MM.1S (cell line): ENCODE results near the gene FER.
"Not testable (repeated sequence)": the region's sequence is repeated elsewhere in the genome, so short reads cannot be mapped to it uniquely, and the experiment has no call there.

ENCODE experiments used
- EZH2 ChIP-seq: fragments of 300-600 bp; sonication (generic); optimal IDR thresholded peaks from 2 replicates; pipeline ENCODE3; 2017; ENCODE audit warnings: low read depth, mild to moderate bottlenecking, antibody characterized with exemption, low read length, mixed read lengths
- EZH2phosphoT487 ChIP-seq: fragments of 300-600 bp; sonication (generic); IDR thresholded peaks from 2 replicates; pipeline ENCODE4 v1.6.1; 2018; ENCODE audit warnings: antibody characterized with exemption, low read length
- TF ChIP-seq, protein P1 (sequence below): fragments of 300-600 bp; sonication (generic); IDR thresholded peaks from 2 replicates; pipeline ENCODE4 v1.5.1; 2016; ENCODE audit warnings: antibody characterized with exemption, low read length, mixed read lengths

DNA sequence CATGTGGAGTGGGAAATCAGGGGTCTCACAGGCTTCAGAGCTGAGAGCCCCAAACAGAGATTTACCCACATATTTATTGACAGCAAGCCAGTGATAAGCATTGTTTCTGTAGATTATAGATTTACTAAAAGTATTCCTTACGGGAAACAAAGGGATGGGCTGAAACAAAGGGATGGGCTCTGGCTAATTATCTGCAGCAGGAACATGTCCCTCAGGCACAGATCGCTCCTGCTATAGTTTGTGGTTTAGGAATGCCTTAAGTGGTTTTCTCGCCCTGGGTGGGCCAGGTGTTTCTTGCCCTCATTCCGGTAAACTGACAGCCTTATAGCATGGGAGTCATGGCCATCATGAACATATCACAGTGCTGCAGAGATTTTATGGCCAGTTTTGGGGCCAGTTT, 36.9 kb downstream of the FER start:
- TF ChIP-seq, protein P1, sequence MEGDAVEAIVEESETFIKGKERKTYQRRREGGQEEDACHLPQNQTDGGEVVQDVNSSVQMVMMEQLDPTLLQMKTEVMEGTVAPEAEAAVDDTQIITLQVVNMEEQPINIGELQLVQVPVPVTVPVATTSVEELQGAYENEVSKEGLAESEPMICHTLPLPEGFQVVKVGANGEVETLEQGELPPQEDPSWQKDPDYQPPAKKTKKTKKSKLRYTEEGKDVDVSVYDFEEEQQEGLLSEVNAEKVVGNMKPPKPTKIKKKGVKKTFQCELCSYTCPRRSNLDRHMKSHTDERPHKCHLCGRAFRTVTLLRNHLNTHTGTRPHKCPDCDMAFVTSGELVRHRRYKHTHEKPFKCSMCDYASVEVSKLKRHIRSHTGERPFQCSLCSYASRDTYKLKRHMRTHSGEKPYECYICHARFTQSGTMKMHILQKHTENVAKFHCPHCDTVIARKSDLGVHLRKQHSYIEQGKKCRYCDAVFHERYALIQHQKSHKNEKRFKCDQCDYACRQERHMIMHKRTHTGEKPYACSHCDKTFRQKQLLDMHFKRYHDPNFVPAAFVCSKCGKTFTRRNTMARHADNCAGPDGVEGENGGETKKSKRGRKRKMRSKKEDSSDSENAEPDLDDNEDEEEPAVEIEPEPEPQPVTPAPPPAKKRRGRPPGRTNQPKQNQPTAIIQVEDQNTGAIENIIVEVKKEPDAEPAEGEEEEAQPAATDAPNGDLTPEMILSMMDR: not testable (repeated sequence)
- not testable (repeated sequence) for TF ChIP-seq EZH2, EZH2phosphoT487
